ENCODE measurements around the gene RPS28. TPM values are rescaled to one million over a fixed set of nuclear protein-coding genes. Genes with fewer than 3 reads are reported as not detected.

RPS28 gene
- total RNA-seq, 2 experiments from 2014 or later: 2,814 to 3,007 TPM

DNA sequence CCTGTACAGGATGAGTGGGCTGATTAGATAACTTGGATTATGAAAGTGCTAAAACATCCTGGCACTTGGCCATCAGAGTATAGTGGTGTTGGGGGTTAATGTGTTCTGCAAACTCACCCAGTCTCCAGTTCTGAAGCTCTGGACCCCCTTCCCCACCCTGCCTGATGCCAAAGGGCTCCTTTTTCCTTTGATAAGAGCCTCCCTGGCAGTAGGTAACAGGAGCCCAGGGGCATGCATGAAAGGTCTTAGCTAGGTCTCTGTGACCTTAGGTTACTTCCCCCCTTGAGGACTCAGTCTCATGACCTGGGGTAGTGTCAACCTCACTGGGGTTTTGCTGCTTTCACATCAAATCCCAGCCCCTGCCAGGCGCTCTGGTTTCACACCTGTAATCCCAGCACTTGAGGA is 2.5 kb downstream of the RPS28 start:
- peaks cover 25% of the 10 kb centered on the region for H3K36me3 Mint-ChIP-seq (ENCODE audit: low read depth)
- H3K27ac Mint-ChIP-seq: peak overlapping the region; percentile 77
- H3K4me1 Mint-ChIP-seq (ENCODE audit: low read depth): peaks cover 27% of the 10 kb centered on the region
- H3K27me3 Mint-ChIP-seq (ENCODE audit: low read depth): no peaks in the 10 kb centered on the region
- CTCF ChIA-PET: no interaction called here
- DNase-seq: no peak
- no peaks in the 10 kb centered on the region for H3K9me3 Mint-ChIP-seq
- no peak overlapping the region for H3K4me3 Mint-ChIP-seq
- intact Hi-C loops (cut with micrococcal nuclease): loop anchor here (5.0 kb wide), 2 partner anchors 166 to 1126 kb away; no protein-coding TSS in a partner anchor

DNA sequence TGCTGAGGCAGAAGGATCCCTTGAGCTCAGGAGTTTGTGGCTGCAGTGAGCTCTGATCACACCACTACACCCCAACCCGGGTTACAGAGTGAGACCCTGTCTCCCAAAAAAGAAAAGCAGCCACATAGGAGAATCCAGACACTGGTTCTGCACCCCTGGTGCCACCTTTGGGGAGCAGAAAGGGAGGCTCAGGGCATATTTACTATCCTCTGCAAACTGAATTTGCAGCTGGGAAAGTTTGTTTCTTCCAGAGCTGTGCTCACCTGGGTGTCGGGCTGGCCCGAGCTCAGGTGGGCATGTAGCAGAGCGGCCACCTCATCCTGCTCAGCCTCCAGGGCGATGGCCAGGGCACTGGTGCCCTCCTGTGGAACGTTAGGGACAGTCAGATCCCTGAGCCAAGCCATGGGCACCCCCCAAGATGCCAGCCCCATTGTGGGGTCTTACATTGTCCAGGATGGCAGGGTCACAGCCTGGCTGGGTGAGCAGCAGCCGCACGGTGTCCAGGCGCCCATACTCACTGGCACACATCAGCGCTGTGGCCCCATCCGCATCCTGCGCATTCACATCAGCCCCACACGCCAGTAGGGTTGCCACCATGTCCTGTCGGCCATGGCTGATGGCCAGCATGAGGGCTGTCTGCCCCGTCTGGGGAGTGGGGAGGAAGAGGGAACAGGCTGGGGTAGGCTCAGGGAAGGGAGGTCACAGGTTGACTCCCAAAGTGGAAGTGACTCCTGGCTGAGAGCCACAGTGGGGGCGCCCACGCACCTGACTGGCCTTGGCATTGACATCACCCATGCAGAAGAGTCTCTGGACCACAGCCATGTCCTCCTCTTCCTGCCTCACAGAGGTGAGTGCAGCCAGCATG is 3.1 kb downstream of the RPS28 start:
- H3K27ac Mint-ChIP-seq: no peak overlapping the region
- CTCF ChIA-PET: no interaction called here
- no peaks in the 10 kb centered on the region for H3K9me3 Mint-ChIP-seq
- intact Hi-C loops (cut with micrococcal nuclease): loop anchor here (5.0 kb wide), 2 partner anchors 167 to 1127 kb away; no protein-coding TSS in a partner anchor
- DNase-seq: no peak
- peaks cover 25% of the 10 kb centered on the region for H3K36me3 Mint-ChIP-seq (ENCODE audit: low read depth)
- peaks cover 23% of the 10 kb centered on the region for H3K4me1 Mint-ChIP-seq (ENCODE audit: low read depth)
- H3K4me3 Mint-ChIP-seq: no peak overlapping the region
- H3K27me3 Mint-ChIP-seq (ENCODE audit: low read depth): no peaks in the 10 kb centered on the region

DNA sequence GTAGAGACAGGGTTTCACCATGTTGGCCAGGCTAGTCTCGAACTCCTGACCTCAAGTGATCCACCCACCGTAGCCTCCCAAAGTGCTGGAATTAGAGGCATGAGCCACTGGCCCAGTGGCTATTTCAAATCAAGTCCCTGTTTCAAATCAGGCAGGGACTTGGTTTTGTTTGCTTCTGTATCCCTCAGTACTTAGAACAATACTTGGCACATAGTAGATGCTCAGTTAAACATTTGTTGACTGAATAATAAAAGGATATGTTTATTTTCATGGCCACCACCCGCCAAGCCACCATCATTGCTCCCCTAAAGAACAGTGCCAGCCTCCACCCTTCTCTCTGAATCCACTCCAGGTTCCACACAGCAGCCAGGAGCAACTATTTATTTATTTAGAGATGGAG is 4.2 kb downstream of the RPS28 start:
- no peak for DNase-seq
- Mint-ChIP-seq H3K4me1 (ENCODE audit: low read depth) (peaks cover 16% of the 10 kb centered on the region), H3K4me3 (no peak overlapping the region), H3K27me3 (ENCODE audit: low read depth) (no peaks in the 10 kb centered on the region), H3K27ac (no peak overlapping the region), H3K9me3 (no peaks in the 10 kb centered on the region), H3K36me3 (ENCODE audit: low read depth) (peaks cover 25% of the 10 kb centered on the region)
- intact Hi-C loops (cut with micrococcal nuclease): no loop called here
- CTCF ChIA-PET: interaction anchor here (2.3 kb wide), 1 partner anchor 10 kb away, joined by 10 read pairs; no protein-coding TSS in a partner anchor

DNA sequence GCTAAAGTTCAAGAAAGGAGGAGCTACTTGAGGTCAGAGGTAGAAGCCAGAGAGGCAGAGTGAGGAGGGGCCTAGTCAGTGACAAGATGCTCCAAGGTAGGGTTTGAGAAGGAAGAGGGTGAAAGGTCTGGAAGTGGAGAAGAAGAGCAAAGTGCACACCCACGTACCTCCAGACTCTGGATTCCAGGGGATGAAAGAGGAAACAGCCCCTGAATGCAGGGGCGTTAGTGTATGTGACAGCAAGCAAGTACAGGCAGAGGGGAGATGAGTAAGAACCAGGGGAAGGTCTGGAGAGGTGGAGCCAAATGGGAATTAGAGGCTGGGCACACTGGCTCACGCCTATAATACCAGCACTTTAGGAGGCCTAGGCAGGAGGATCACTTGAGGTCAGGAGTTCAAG is 8.7 kb downstream of the RPS28 start:
- Mint-ChIP-seq H3K4me3 (no peak overlapping the region), H3K4me1 (ENCODE audit: low read depth) (no peaks in the 10 kb centered on the region), H3K9me3 (no peaks in the 10 kb centered on the region), H3K27ac (no peak overlapping the region), H3K27me3 (ENCODE audit: low read depth) (peaks cover 4% of the 10 kb centered on the region), H3K36me3 (ENCODE audit: low read depth) (no peaks in the 10 kb centered on the region)
- CTCF ChIA-PET: no interaction called here
- no peak for DNase-seq
- intact Hi-C loops (cut with micrococcal nuclease): no loop called here

DNA sequence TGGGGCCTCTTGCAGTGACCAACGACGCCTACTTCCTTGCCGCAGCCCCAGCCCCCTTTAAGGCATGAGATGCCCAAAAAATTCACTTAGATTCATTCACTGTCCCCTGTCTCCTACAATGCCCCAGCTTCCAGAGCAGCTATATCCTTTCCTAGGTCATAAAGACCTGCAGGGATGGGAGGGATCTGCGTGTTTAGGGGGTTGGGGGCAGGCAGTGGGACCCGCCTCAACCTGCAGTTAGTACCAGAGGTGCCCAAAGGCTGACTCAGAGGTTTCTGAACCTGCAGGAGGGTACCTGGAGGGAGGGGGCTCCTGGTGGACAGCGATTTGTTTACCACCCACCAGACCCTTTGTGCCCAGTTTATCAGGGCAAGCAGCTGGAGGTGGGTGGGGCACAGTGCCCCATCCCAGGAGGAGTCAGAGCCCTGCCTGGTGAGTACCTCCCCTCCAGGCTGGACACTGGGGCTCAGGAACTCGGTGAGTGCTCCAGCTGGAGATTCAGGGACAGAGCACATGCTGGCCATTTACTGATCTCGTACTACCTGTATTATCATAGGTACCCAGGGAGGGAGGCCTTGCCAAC is 10.1 kb downstream of the RPS28 start:
- DNase-seq: no peak
- H3K4me3 Mint-ChIP-seq: no peak overlapping the region
- no peak overlapping the region for H3K27ac Mint-ChIP-seq
- CTCF ChIA-PET: interaction anchor here (0.6 kb wide), 1 partner anchor 1446 kb away, joined by 3 read pairs; no protein-coding TSS in a partner anchor
- H3K4me1 Mint-ChIP-seq (ENCODE audit: low read depth): peaks cover 4% of the 10 kb centered on the region
- H3K9me3 Mint-ChIP-seq: no peaks in the 10 kb centered on the region
- intact Hi-C loops (cut with micrococcal nuclease): no loop called here
- H3K36me3 Mint-ChIP-seq (ENCODE audit: low read depth): no peaks in the 10 kb centered on the region
- peaks cover 10% of the 10 kb centered on the region for H3K27me3 Mint-ChIP-seq (ENCODE audit: low read depth)

DNA sequence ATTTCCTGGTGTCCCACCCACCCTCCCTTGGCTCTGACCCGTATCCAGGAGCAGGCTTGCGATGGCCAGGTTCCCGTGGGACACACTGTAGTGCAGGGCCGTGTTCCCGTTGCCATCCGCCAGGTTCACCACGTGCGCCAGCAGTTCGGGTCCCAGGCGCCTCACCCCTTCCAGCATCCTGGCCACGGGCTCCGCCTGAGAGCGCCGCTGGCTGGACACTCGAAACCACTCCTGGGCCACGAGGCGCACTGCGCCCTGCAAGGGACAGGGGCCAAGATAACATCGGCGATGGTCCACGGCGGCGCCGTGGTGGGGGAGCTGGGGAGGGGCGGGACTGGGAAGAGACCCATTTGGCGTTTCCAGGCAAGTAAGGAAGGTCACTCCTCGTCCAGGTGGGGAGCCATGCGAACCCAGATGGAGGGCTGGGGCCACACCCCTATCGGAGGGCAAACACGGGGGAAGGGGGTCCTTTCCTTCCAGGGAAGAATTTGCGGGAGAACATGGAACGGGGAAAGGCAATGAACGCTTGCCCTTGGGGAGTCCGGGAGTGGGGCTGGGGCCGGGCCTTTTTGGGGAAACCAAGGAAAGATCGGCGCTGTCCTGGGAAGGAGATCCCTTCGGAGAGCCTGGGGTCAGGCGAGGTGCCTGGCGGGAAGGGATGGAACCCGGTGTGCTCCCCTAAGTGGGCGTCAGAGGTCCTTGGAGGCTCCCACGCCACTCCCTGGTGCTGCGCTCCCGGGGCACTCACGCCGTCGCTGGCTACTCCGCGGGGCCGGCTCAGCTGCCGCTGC is 11.9 kb downstream of the RPS28 start:
- CTCF ChIA-PET: no interaction called here
- no peaks in the 10 kb centered on the region for H3K36me3 Mint-ChIP-seq (ENCODE audit: low read depth)
- H3K27me3 Mint-ChIP-seq (ENCODE audit: low read depth): peaks cover 21% of the 10 kb centered on the region
- no peaks in the 10 kb centered on the region for H3K9me3 Mint-ChIP-seq
- DNase-seq: no peak
- intact Hi-C loops (cut with micrococcal nuclease): no loop called here
- H3K4me3 Mint-ChIP-seq: no peak overlapping the region
- no peak overlapping the region for H3K27ac Mint-ChIP-seq
- peaks cover 4% of the 10 kb centered on the region for H3K4me1 Mint-ChIP-seq (ENCODE audit: low read depth)

DNA sequence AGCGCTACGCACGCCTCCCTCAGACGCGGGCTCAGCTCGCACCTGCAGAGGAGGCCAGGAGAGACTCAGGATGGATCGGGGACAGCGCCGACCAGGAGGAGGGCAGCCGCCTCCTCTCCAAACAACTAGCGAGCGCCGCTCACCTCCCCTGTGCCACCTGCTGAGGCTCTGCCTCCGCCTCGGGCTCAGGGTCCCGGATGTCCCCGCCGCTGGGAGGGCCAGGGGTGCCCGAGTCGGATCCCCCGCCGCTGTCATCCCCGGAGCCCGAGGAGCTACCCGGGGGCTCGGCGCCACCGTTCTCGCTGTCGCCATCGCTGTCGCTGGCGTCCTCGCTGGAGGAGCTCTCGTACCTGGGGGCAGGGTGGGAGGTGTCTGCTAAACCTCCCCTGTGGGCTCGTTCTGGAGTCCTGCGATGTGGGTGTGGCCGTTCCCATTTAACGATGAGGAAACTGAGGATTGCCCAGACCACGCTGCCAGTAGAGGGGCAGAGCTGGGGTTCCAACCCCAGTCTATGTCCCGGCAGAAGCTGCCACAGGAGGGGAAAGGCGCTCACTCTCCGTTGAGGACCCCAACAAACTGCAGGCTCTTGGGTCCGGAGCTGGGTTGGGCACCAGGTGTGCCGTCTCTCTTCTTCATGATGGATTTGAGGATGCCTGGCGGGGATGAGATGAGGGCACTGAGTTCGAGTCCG is 12.6 kb downstream of the RPS28 start:
- H3K4me3 Mint-ChIP-seq: no peak overlapping the region
- no peaks in the 10 kb centered on the region for H3K9me3 Mint-ChIP-seq
- H3K4me1 Mint-ChIP-seq (ENCODE audit: low read depth): peaks cover 4% of the 10 kb centered on the region
- DNase-seq: no peak
- no peak overlapping the region for H3K27ac Mint-ChIP-seq
- CTCF ChIA-PET: interaction anchor here (0.6 kb wide), 1 partner anchor 254 kb away, joined by 3 read pairs; no protein-coding TSS in a partner anchor
- intact Hi-C loops (cut with micrococcal nuclease): no loop called here
- no peaks in the 10 kb centered on the region for H3K36me3 Mint-ChIP-seq (ENCODE audit: low read depth)
- peaks cover 24% of the 10 kb centered on the region for H3K27me3 Mint-ChIP-seq (ENCODE audit: low read depth)

DNA sequence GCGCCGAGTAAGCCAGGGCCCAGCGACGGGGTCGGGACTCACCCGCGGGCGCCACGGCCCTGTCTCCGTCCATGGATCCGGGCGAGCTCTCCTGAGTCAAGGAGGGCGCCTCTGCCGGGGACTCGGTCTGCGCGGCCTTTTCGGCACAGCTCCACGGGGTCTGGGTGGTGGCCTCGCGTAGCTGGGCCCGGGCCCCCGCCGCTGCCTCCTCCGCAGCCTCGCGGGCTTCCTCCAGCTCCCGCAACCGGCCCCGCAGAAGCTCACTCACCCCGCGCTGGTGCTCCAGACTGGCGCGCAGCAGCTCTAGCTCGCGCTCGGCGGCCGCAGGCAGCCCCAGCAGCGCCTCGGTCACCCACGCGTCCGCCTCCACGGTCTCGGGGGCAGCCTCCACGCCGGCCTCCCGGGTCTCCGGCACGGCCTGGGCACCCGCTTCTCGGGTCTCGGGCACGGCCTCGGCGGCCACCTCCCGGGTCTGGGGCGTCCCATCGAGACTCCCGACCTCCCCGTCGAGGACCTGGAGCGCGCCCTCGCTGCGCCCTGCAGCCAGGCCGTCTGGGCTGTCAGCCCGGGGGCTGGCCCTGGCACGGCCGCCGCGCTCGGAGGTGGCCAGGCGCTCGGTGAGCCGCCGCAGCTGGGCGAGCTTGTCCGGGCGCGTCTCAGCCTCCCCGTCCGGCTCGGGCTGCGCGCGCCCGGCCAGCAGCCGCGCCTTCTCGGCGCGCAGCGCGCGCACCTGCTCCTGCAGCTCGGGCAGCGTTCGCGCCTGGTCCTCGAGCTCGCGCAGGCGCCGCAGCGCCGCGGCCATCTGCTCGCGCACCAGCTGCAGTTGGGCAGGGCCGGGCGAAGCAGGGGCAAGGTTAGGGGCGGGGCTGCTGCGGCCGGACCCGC is 13.4 kb downstream of the RPS28 start:
- Mint-ChIP-seq H3K27ac (no peak overlapping the region), H3K9me3 (no peaks in the 10 kb centered on the region), H3K4me1 (ENCODE audit: low read depth) (peaks cover 4% of the 10 kb centered on the region), H3K4me3 (no peak overlapping the region), H3K36me3 (ENCODE audit: low read depth) (no peaks in the 10 kb centered on the region), H3K27me3 (ENCODE audit: low read depth) (peaks cover 24% of the 10 kb centered on the region)
- no peak for DNase-seq
- CTCF ChIA-PET: interaction anchor here (1.1 to 1.8 kb wide), 5 partner anchors 8 to 171 kb away, joined by 3 to 10 read pairs (median 4); partner anchors contain the start of gene RAB11B
- intact Hi-C loops (cut with micrococcal nuclease): no loop called here

DNA sequence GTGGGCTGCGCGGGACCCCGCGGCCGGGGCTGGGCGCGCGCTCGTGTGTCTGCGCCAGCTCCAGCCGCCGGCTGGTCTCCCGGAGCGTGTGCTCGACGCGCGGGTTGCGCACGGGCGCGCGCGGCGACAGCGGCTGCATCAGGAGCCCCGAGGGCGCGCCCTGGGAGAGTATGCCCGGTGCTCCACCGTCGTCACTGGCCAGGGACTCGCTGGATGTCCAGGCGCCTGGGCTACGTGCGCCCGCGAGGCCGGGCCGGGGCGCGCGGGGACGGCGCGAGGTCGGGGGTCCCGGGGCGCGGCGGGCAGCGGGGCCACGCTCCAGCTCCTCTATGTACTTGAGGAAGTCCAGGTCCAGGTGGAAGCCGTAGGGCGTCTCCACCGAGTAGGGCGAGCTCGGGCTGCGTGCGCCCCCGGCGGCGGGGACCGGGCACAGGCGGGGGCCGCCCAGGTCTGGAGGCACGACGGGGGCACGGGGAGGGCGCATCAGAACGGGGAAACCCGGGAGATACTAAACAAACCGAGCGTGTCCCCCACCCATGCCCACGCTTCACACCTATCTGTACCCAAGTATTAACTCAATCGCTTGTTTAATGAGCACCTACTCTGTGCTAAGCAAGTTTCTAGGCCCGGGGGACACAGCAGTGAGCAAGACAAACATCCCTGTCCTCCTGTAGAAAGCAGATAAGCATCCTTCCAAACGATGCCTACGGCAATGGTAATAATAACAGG is 14.2 kb downstream of the RPS28 start:
- Mint-ChIP-seq H3K4me1 (ENCODE audit: low read depth) (peaks cover 4% of the 10 kb centered on the region), H3K27me3 (ENCODE audit: low read depth) (peaks cover 25% of the 10 kb centered on the region), H3K4me3 (peak overlapping the region; percentile 51), H3K9me3 (no peaks in the 10 kb centered on the region), H3K36me3 (ENCODE audit: low read depth) (no peaks in the 10 kb centered on the region), H3K27ac (no peak overlapping the region)
- intact Hi-C loops (cut with micrococcal nuclease): no loop called here
- CTCF ChIA-PET: interaction anchor here (1.0 to 1.8 kb wide), 6 partner anchors 9 to 170 kb away, joined by 3 to 10 read pairs (median 4); partner anchors contain the start of gene RAB11B
- DNase-seq: peak; percentile 32

DNA sequence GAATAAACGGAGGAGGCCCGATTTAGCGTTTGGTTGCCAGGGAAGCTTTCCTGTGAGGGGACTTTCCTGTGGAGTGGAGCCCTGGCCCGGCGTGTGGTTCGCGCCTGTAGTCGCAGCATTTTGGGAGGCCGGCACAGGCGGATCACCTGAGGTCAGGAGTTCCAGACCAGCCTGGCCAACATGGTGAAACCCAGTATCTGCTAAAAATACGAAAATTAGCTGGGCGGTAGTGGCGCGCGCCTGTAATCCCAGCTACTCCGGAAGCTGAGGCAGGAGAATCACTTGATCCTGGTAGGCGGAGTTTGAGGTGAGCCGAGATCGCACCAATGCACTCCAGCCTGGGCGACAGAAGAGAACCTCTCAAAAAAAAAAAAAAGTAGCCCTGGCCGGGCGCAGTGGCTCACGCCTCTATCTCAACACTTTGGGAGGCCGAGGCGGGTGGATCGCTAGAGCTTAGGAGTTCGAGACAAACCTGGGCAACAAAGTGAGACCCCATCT is 14.8 kb downstream of the RPS28 start:
- peak overlapping the region; percentile 51 for H3K4me3 Mint-ChIP-seq
- H3K36me3 Mint-ChIP-seq (ENCODE audit: low read depth): no peaks in the 10 kb centered on the region
- CTCF ChIA-PET: interaction anchor here (0.6 to 1.8 kb wide), 6 partner anchors 10 to 170 kb away, joined by 3 to 10 read pairs (median 4); partner anchors contain the start of gene RAB11B
- no peak overlapping the region for H3K27ac Mint-ChIP-seq
- no peaks in the 10 kb centered on the region for H3K9me3 Mint-ChIP-seq
- peaks cover 4% of the 10 kb centered on the region for H3K4me1 Mint-ChIP-seq (ENCODE audit: low read depth)
- H3K27me3 Mint-ChIP-seq (ENCODE audit: low read depth): peaks cover 25% of the 10 kb centered on the region
- no peak for DNase-seq
- intact Hi-C loops (cut with micrococcal nuclease): no loop called here
